ENCODE data around the gene GCKR. TPM values are rescaled to one million over a fixed set of nuclear protein-coding genes. Genes with fewer than 3 reads are reported as not detected.

GCKR gene, protein sequence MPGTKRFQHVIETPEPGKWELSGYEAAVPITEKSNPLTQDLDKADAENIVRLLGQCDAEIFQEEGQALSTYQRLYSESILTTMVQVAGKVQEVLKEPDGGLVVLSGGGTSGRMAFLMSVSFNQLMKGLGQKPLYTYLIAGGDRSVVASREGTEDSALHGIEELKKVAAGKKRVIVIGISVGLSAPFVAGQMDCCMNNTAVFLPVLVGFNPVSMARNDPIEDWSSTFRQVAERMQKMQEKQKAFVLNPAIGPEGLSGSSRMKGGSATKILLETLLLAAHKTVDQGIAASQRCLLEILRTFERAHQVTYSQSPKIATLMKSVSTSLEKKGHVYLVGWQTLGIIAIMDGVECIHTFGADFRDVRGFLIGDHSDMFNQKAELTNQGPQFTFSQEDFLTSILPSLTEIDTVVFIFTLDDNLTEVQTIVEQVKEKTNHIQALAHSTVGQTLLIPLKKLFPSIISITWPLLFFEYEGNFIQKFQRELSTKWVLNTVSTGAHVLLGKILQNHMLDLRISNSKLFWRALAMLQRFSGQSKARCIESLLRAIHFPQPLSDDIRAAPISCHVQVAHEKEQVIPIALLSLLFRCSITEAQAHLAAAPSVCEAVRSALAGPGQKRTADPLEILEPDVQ
- 0.17 to 0.62 TPM (median 0.42 TPM) in 4 of 5 replicates, not detected in the other for total RNA-seq (2022; extraction: Qiagen RNA extraction; ENCODE audit: low read depth)

DNA sequence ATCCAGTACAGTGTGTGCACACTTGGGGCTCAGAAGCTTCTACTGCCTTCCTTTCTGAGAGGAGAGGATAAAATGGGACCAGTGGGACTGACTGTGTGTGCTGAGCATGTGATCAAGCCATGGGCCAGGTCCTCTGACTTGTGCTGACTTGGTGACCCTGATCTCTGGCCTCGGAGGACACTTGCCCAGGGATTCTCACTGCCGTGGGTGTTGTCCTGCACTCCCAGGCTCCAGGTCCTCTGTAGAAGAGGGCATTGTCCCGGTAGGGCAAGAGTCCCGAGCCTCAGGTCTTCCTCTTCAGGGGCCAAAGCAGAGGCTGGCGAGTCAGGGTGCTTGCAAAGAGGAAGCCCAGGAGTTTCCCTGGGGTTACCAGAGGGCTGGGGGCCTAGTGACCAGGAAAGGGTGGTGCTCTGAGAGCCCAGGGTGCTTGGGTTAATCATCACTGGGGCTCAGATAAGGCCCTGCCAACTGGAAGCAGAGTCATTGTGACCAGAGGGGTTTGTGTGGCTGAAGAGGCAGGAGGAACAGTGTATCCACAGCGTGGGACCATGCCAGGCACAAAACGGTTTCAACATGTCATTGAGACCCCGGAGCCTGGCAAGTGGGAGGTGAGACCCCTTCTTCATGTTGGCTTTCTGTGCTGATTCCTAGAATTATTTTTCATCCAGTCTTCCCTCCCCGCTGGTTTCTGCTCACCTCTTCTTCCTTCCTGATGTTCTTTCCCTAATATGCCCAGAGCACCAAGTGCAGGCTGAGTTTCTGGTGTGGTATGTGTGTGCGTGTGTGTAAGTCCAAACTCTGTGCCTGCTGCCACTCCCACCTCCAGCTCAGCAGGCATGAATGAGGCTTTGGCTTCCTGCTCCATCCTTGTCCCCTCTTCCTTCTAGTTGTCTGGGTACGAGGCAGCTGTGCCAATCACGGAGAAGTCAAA is at the start of gene GCKR:
Gene GCKR, plus strand, starts transcription at position 483 of the 931 bp plus-strand sequence. Its CDS starts 66 bp downstream, at position 549.

DNA sequence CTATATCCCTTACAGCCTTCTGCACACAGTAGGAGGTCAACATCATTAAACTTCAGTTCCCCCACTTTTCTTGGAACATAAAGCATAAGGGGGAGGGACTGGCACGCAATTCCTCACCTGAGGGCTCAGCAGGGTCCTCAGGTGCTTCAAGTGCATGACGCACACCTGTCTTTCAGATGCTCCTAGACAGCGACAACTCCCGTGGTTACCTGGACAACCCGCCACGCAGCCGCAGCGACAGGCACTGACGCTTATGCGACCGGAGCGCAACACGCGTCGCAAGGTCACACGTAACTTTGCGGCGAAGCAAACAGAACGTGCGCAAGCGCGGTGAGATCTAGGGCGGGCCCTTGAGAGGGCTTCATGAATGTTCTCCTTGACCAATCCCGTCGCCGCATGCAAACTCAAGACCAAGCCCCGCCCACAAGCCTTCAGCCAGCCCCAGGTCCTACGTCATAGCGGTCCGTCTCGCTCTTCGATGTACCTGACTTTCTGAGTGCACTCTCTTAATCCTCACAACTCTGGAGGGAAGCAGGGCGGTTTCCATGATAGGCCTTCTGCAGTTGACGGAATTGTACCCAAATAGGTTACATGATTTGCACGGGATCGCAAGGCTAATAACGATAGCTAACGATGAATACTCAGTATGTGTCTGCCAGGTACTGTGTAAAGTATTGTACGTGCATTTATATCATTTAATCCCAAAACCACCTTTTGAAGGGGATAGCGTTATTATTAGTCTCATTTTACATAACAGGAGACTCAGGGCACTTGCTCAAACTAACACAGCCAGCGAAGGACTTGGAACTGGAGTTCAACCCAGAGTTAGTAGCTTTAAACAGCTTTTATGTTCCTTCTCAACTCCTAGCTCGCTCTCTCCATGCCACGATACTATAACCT is 6.9 kb upstream of the GCKR start, which contains the start of gene IFT172:
Gene IFT172, minus strand, starts transcription at position 246 of the 900 bp plus-strand sequence. Its CDS starts 90 bp downstream, at position 156.

DNA sequence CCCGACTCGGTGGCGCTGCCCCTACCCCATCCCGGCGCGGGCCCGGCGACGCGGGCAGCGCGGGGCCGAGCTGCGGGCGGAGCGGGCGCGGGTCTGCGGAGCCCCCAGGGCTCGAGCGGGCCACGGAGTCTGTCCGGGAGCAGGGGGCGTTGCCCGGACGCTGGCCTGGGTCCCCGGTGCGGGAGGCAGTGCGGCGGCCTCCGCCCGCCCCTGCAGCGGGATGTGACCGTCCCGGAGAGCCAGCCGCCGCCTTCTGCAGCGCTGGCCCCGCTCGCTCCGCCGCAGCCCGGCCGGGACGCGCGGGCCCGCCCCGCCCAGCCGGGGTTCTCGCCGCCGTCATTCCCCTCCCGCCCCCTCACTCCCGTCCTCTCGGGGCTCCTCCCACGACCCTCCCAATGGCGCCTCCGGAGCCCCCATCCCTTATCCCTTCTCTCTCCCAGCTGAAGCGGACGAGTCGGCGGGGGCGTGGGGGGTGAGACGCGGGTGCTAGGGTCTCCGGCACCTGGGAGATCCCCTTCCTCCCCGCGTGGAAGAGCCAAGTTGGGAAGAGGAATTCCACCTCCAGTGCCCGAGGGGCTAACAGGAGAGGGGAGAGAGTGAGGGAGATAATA is 1.6 kb upstream of the GCKR start, which contains the start of gene FNDC4:
Gene FNDC4, minus strand, starts transcription at position 257 of the 611 bp plus-strand sequence. CDS start 521 bp downstream, outside the sequence.

Other genes starting within 250 kb of the GCKR start
- gene SLC30A3, start 233.8 kb upstream of the GCKR start, total RNA-seq (2022; extraction: Qiagen RNA extraction; ENCODE audit: low read depth): 2.5 to 3.8 TPM (median 3.8 TPM) in 5 replicates
- not detected in 5 replicates for gene DNAJC5G, start 221.4 kb upstream of the GCKR start, total RNA-seq (2022; extraction: Qiagen RNA extraction; ENCODE audit: low read depth)
- gene TRIM54, start 214.4 kb upstream of the GCKR start, total RNA-seq (2022; extraction: Qiagen RNA extraction; ENCODE audit: low read depth): 0.46 to 0.95 TPM (median 0.48 TPM) in 5 replicates
- 0.71 to 2.2 TPM (median 1.8 TPM) in 5 replicates for gene UCN, start 188.4 kb upstream of the GCKR start, total RNA-seq (2022; extraction: Qiagen RNA extraction; ENCODE audit: low read depth)
- 69.2 to 99.8 TPM (median 85.7 TPM) in 5 replicates for gene MPV17, start 173.7 kb upstream of the GCKR start, total RNA-seq (2022; extraction: Qiagen RNA extraction; ENCODE audit: low read depth)
- gene GTF3C2, start 140.1 kb upstream of the GCKR start, total RNA-seq (2022; extraction: Qiagen RNA extraction; ENCODE audit: low read depth): 55.1 to 68.3 TPM (median 62.9 TPM) in 5 replicates
- 52.9 to 65.7 TPM (median 58.5 TPM) in 5 replicates for gene EIF2B4, start 126.5 kb upstream of the GCKR start, total RNA-seq (2022; extraction: Qiagen RNA extraction; ENCODE audit: low read depth)
- 126 to 150 TPM (median 142 TPM) in 5 replicates for gene SNX17, start 126.2 kb upstream of the GCKR start, total RNA-seq (2022; extraction: Qiagen RNA extraction; ENCODE audit: low read depth)
- gene ZNF513, start 116.1 kb upstream of the GCKR start, total RNA-seq (2022; extraction: Qiagen RNA extraction; ENCODE audit: low read depth): 9.6 to 15.2 TPM (median 13.8 TPM) in 5 replicates
- gene PPM1G, start 87.2 kb upstream of the GCKR start, total RNA-seq (2022; extraction: Qiagen RNA extraction; ENCODE audit: low read depth): 171 to 187 TPM (median 176 TPM) in 5 replicates
- gene NRBP1, start 68.2 kb upstream of the GCKR start, total RNA-seq (2022; extraction: Qiagen RNA extraction; ENCODE audit: low read depth): 125 to 139 TPM (median 132 TPM) in 5 replicates
- gene KRTCAP3, start 54.5 kb upstream of the GCKR start, total RNA-seq (2022; extraction: Qiagen RNA extraction; ENCODE audit: low read depth): 0.66 to 1.1 TPM (median 0.73 TPM) in 5 replicates
- gene IFT172, start 7.1 kb upstream of the GCKR start, total RNA-seq (2022; extraction: Qiagen RNA extraction; ENCODE audit: low read depth): 6.9 to 9.3 TPM (median 8.3 TPM) in 5 replicates
- 2.1 to 5.5 TPM (median 4.2 TPM) in 5 replicates for gene FNDC4, start 1.6 kb upstream of the GCKR start, total RNA-seq (2022; extraction: Qiagen RNA extraction; ENCODE audit: low read depth)
- 13.5 to 19.0 TPM (median 17.1 TPM) in 5 replicates for gene ZNF512, start 86.2 kb downstream of the GCKR start, total RNA-seq (2022; extraction: Qiagen RNA extraction; ENCODE audit: low read depth)
- gene CCDC121, start 132.2 kb downstream of the GCKR start, total RNA-seq (2022; extraction: Qiagen RNA extraction; ENCODE audit: low read depth): 2.4 to 4.2 TPM (median 3.2 TPM) in 5 replicates
- gene GPN1, start 132.2 kb downstream of the GCKR start, total RNA-seq (2022; extraction: Qiagen RNA extraction; ENCODE audit: low read depth): 56.7 to 61.7 TPM (median 57.5 TPM) in 5 replicates
- 26.9 to 33.7 TPM (median 31.6 TPM) in 5 replicates for gene SUPT7L, start 166.8 kb downstream of the GCKR start, total RNA-seq (2022; extraction: Qiagen RNA extraction; ENCODE audit: low read depth)
- 28.0 to 37.1 TPM (median 31.5 TPM) in 5 replicates for gene SLC4A1AP, start 167.1 kb downstream of the GCKR start, total RNA-seq (2022; extraction: Qiagen RNA extraction; ENCODE audit: low read depth)

Measured in A549 treated with RU486 at 1 μM for 4 hours (cell line).